NCI-H2227 (cell line): ENCODE measurements around the gene SHROOM3.

Experiments used
- DNase-seq: peaks from one replicate; lab custom pipeline; 2025; ENCODE audit not compliant: unreplicated experiment; lab: John Stamatoyannopoulos, UW

Gene SHROOM3

GRCh38 chr4:76654084-76654483, 219.1 kb downstream of the SHROOM3 start:
- no peak for DNase-seq

GRCh38 chr4:76654791-76655190, 219.8 kb downstream of the SHROOM3 start:
- no peak for DNase-seq

DNA sequence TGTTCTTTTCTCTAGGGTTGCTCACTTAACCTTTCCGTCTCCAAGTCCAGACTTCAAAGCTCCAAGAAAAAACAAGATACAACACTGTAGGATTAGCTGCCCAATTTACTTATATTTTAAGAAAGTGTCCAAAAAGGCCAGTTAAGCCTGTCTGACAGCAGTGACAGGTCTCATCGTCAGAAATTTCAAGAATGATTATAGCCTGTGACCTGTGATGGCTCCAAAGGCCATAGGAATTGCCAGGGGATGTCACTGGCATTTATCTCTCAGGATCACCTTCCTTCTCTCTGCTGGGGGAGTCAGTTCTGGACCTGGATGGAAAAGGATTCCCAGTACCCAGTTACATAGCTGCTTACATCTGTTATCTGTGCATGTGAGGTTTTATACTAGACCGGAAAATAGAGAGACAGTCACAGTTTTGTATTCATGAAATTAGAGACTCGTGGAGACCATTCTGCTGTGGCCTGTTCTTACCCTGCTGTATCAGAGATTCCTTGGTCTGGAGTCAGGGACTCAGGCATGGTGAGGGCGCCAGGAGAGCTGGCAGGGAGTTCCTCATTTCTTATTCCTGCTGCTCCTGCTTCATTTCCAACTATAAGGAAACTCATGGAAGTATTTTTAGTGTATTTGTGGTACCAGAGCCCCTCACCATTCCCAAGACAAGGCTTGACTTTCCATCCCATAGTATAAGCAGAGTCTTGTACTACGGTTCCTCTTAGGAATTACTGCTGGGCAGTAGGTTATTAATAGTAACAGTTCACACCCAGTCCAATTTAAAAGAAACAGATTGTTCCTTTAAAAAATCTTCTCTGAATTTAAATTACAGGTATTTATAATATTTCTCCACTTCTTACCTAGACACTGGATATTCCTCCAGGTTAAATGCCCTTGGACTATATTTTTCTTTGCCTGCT, 220.8 kb downstream of the SHROOM3 start:
- DNase-seq, result no peak

DNA sequence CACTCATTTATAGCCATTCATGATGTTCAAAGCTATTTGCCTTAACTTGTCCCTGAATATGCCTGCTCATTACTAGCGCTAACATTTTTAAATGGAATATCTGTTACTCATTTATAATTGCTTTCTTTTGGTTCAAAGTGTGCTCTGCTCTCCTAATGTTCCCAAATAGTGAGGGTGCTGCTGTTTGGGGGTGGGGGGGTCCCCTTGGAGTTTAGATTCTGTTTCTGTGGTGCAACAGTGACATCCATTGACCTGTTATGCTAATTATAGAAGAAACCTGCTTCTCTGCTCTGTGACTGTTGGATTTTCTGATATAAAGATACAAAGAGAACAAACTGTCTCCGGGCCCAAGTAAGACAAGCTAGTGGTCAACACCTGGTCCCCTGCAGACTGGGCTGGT, 222.4 kb downstream of the SHROOM3 start:
- no peak for DNase-seq

GRCh38 chr4:76658231-76659102, 223.4 kb downstream of the SHROOM3 start:
- no peak for DNase-seq

DNA sequence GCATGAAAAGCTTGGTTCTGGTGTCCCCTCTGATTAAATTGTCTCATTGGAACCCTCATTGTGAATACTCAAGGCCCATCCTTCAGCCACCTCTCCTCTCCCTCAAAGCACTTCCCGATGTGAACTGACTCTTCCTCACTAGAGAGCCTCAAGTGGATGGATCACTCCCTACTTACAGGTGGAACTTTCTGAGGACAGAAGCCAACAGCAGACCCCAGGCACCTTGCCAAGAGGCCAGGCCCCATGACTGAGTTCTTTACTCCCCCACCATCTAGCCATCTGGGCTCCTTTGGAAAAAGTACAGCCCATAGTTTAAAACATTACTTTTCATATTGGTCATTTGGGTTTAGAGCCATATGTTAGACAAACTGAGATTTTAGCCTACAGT, 224.1 kb downstream of the SHROOM3 start:
- DNase-seq, result no peak

DNA sequence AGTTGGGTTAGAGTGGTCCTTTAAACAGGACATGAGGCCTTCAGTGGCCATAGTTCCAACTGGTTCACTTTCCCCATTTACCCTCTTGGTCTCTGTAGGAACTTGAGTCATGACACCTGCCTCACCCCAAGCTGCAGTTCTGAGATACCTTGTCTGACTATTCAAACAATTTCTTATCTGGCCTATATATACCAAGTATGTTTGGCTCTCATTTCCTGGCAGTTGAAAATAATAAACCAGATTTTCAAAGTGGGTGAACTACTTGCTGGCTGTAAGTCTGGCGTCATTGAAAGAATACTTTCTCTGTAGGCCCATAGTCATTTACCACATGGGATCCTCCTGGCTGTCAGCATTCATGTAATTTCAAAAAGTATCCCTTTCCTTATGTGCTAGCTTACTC, 228.8 kb downstream of the SHROOM3 start:
- no peak for DNase-seq

DNA sequence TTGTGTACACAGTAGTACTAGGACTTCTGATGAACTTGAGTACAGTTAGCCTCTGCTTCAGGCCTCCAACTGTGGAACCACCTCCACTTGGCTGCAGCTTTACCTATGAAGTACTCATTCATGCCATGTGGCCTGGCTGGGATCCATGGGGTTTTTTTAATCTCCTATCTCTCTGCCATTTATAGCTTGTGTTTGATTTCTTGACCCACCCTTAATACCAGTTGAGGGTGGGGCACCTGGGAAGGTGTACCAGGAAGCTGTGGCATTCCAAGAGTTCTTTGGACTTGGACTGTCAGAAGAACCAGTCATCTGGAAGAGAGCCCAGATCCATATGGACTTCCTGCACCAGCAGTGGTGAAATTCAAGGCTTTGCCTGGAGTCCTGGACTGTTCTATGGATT, 230.1 kb downstream of the SHROOM3 start:
- no peak for DNase-seq

DNA sequence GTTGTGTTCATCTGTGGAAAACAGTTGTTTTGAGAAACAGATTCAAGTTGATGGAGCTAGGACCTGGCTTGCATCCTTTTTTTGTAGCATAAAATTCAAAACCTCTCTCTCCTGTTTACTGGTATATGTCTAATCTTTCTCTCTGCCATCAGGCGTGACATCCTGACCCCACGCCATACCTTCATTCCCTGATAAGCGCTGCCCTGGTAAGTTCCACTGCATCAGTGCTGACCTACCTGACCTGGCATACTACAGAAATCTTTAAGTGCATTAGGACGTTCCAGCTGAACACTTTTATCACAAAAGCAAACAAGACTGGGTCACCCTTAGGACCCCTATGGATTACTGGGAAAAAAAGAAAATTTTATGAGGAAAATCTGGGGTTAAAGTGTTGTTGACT, 230.7 kb downstream of the SHROOM3 start:
- DNase-seq, result no peak

- DNase-seq, result no peak
Observed at GRCh38 chr4:76666944-76667532, 232.0 kb downstream of the SHROOM3 start.

GRCh38 chr4:76670631-76671030, 235.6 kb downstream of the SHROOM3 start:
- DNase-seq, result no peak

DNA sequence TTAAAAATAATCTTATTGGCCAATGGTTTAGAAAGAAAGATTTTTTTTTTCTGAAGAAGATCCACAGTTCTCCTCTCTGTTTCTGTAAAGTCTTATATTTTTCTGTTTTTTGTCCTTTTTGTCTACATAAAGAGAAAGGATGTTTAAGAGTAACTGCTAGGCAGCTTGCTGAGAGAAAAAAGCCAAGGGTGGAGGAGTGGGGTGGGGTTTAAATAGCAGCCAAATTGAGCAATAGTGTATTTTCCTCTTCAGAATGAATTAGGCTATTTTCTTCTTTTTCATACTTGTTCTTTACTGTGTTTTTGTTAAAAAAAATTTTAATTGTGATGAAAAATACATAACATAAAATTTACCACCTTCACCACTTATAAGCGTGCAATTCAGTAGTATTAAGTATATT, 238.3 kb downstream of the SHROOM3 start:
- DNase-seq, result no peak

- no peak for DNase-seq
Observed at GRCh38 chr4:76674983-76675382, 240.0 kb downstream of the SHROOM3 start.

GRCh38 chr4:76677571-76678326, 242.7 kb downstream of the SHROOM3 start:
- DNase-seq, result no peak

GRCh38 chr4:76679691-76680090, 244.7 kb downstream of the SHROOM3 start:
- DNase-seq, result no peak

DNA sequence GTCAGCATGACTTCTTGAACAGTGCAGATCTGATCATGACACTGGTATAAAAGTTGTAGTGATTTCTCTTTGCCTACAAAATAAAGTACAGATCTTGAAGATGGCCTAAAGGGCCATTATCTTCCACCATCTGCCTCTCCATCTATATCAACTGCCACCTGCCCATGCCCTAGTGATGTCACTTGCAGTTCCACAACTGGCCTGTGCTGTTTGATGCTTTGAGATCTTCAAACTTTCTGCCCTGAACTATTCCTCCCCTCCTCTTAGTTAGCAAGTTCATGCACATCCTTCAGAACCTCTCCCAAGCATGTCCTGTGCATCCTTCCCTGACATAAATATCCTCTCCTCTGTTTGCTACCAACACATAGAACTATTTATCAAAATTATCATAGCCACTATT, 245.9 kb downstream of the SHROOM3 start:
- no peak for DNase-seq

DNA sequence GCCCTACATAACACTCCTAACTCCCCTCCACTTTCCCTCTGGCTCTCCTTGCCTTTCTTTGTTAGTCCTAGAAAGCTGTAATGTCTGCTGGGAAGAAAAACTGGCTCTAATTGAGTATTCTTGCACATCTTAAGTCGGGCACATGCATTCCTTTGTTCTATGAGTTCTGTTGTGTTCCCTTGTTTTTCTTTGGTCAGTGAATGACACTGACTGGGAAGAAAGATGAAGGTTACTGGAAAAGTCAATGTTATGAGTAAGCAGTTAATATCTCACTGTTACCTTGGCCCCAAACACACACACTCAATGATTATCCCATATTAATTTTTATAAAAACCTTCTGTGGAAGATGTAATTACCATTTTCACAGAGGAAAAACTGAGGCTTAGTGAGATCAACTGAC, 247.0 kb downstream of the SHROOM3 start:
- no peak for DNase-seq

- no peak for DNase-seq
Observed at GRCh38 chr4:76683144-76683543, 248.1 kb downstream of the SHROOM3 start.

DNA sequence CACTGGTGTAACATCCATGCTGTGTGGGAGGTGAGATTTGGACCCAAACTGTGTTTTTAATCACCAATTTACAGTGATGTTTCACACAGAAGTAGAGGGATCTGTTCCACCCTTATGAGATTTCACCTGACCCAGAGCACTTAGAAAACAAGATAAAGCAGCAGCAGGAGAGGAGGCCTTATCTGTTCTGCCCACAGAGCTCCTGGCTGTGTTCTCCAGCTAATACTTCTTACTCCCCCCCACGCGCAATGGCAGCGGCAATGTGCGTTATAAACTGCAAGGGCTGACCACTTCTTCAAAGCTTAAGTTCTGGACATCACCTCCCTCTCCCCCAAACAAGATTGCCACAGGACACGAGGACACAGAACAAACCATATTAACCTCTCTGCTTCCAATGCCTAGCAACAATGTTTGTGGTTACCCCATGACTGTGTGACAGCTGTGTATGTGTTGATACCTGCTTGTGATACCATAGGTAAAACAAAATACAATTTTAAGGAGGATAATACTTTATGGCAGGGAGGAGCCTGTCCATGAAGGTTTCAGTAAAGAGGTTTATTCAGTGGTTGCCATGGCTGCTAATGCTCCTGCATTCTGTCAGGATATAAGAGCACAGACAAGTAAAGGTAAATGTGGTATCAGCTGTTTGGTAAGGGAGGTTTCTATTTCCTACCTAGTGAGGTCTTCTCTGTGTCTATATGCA, 252.9 kb downstream of the SHROOM3 start:
- no peak for DNase-seq

DNA sequence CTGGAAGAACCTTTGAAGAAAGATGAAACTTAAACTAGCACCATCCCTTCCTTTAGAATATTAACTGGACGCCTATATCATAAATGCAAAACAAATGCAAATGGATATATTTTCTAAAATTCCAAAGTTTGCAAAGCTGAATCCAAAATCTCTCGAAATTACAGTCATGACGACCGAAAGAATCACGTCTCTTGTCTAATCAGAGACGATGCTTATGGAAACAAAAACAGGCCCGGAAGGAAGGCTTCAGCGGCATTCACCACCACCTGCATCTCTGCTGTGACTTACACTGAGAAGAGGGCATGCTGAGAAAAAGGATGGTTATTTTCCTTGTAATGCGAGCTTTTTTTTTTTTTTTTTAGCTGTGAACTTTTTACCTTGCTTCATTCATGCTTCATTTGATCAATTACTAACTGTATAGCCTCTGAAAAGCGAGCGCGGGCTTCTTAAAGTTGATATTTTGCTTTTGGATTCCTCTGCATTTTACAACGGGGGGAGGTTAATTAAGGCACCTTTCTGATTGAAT, 253.7 kb downstream of the SHROOM3 start:
- DNase-seq, result peak; percentile 22
